Measurements from ENCODE around the gene NPIPA1. TPM values are rescaled to one million over a fixed set of nuclear protein-coding genes. Genes with fewer than 3 reads are reported as not detected.
"Not testable (repeated sequence)": the region's sequence is repeated elsewhere in the genome, so short reads cannot be mapped to it uniquely, and the experiment has no call there.

The NPIPA1 gene
- total RNA-seq, 1 donor from 2014 or later = 75.0 TPM

GRCh38 chr16:14909744-14910143, 27.5 kb upstream of the NPIPA1 start:
- H3K27me3 Mint-ChIP-seq (ENCODE audit: insufficient read depth, low read depth); H3K27ac Mint-ChIP-seq; H3K79me2 ChIP-seq (ENCODE audit: low read depth); H3K36me3 ChIP-seq; H3K27ac ChIP-seq; H3K4me3 Mint-ChIP-seq; H3K4me3 ChIP-seq; H3F3A ChIP-seq (ENCODE audit: low read depth); H3K4me1 ChIP-seq; H3K9me3 ChIP-seq (ENCODE audit: low read depth); H3K27me3 ChIP-seq; H3K36me3 Mint-ChIP-seq; H2AFZ ChIP-seq (replicated peaks); H4K20me1 ChIP-seq (ENCODE audit: low read depth); DNase-seq (ENCODE audit: low spot score); H3K9ac ChIP-seq; H3K4me2 ChIP-seq; H3K4me1 Mint-ChIP-seq; H3K9me3 Mint-ChIP-seq: not testable (repeated sequence)

DNA sequence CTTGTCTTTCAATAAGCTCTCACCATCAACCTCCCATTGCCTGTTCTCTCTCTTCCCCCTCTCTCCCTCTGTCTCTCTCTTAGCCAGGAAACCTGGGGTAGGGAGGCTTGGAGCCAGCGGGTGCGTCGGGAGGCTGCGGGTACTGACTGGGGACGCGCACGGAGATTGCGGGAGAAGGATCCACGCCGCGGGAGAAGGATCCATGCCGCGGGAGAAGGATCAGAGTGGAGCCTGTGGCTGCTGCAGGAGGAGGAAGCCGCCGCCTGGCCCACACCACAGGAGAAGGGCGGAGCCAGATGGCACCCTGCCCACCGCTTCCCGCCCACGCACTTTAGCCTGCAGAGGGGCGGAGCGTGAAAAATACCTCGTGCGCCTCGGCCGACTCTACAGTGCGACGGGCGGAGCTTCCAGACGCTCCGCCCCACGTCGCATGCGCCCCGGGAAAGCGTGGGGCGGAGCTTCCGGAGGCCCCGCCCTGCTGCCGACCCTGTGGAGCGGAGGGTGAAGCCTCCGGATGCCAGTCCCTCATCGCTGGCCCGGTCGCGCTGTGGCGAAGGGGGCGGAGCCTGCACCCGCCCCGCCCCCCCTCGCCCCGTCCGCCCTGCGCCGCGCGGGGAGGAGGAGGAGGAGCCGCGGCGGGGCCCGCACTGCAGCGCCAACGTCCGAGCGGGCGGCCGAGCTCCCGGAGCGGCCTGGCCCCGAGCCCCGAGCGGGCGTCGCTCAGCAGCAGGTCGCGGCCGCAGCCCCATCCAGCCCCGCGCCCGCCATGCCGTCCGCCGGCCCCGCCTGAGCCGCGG, 26.2 kb upstream of the NPIPA1 start:
- not testable (repeated sequence) for H4K20me1 ChIP-seq (ENCODE audit: low read depth); H3K36me3 Mint-ChIP-seq; DNase-seq (ENCODE audit: low spot score); H3K9me3 Mint-ChIP-seq; H3K4me1 ChIP-seq; H3K9me3 ChIP-seq (ENCODE audit: low read depth); H3K9ac ChIP-seq; H3K27ac ChIP-seq; H3K27me3 Mint-ChIP-seq (ENCODE audit: insufficient read depth, low read depth); H2AFZ ChIP-seq (replicated peaks); H3K27ac Mint-ChIP-seq; H3K79me2 ChIP-seq (ENCODE audit: low read depth); H3K4me3 Mint-ChIP-seq; H3K4me3 ChIP-seq; H3K27me3 ChIP-seq; H3K4me1 Mint-ChIP-seq; H3K4me2 ChIP-seq; H3F3A ChIP-seq (ENCODE audit: low read depth); H3K36me3 ChIP-seq

DNA sequence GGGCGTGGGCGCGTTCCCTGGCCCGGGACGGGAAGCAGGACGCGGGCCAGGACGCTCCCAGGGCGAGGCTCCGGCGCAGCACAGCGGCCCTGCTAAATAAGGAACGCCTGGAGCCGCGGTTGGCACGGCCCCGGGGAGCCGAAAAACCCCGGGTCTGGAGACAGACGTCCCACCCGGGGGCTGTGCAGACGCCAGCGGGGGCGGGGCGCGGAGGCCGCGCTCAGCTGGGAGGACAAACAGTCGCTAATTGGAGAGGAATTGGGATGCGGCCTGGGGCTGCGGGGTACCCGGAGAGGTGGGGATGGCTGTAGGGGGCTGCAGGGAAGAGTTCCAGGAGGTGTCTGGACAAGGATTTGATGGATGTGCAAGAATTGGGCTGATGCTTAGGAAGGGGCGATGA, 25.3 kb upstream of the NPIPA1 start:
- not testable (repeated sequence) for H3K9me3 Mint-ChIP-seq, H3K36me3 ChIP-seq

DNA sequence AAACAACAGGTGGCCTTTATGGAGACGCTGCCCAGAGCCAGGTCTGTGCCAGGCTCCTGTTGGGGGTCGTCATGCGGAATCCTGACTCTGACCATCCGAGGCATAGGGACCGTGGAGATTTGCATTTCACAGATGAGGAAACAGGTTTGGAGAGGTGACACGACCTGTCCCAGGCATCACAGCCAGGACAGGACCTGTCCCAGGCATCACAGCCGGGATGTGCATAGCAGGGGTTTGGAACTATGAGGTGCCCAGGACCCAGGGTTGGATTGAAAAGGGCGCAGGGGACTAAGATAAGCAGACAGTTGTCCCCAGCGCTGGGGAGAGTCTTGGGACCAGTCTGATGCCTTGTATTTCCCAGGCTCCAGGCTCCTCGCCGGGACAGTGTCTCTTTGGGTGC, 24.7 kb upstream of the NPIPA1 start:
- H3K27ac Mint-ChIP-seq; H4K20me1 ChIP-seq (ENCODE audit: low read depth); H3K36me3 Mint-ChIP-seq; H3F3A ChIP-seq (ENCODE audit: low read depth); H3K4me1 ChIP-seq; H3K4me2 ChIP-seq; DNase-seq (ENCODE audit: low spot score); H3K27me3 Mint-ChIP-seq (ENCODE audit: insufficient read depth, low read depth); H3K4me1 Mint-ChIP-seq; H3K9me3 ChIP-seq (ENCODE audit: low read depth); H2AFZ ChIP-seq (replicated peaks); H3K27me3 ChIP-seq; H3K36me3 ChIP-seq; H3K4me3 Mint-ChIP-seq; H3K9ac ChIP-seq; H3K9me3 Mint-ChIP-seq; H3K27ac ChIP-seq; H3K4me3 ChIP-seq: not testable (repeated sequence)
- H3K79me2 ChIP-seq (ENCODE audit: low read depth) = peaks cover 10% of the 10 kb centered on the region

More for the DNA sequence above, 25.3 kb upstream of the NPIPA1 start:
- H3F3A ChIP-seq (ENCODE audit: low read depth); H3K27ac ChIP-seq; DNase-seq (ENCODE audit: low spot score); H2AFZ ChIP-seq (replicated peaks); H3K27me3 ChIP-seq; H3K9me3 ChIP-seq (ENCODE audit: low read depth); H3K4me1 ChIP-seq; H3K4me1 Mint-ChIP-seq; H3K27ac Mint-ChIP-seq; H4K20me1 ChIP-seq (ENCODE audit: low read depth); H3K36me3 Mint-ChIP-seq; H3K27me3 Mint-ChIP-seq (ENCODE audit: insufficient read depth, low read depth): not testable (repeated sequence)
- Histone ChIP-seq H3K4me3 (peak overlapping the region; percentile 79), H3K79me2 (ENCODE audit: low read depth) (peaks cover 10% of the 10 kb centered on the region), H3K9ac (peak overlapping the region; percentile 59), H3K4me2 (peak overlapping the region; percentile 83)
- peak overlapping the region; percentile 83 for H3K4me3 Mint-ChIP-seq

DNA sequence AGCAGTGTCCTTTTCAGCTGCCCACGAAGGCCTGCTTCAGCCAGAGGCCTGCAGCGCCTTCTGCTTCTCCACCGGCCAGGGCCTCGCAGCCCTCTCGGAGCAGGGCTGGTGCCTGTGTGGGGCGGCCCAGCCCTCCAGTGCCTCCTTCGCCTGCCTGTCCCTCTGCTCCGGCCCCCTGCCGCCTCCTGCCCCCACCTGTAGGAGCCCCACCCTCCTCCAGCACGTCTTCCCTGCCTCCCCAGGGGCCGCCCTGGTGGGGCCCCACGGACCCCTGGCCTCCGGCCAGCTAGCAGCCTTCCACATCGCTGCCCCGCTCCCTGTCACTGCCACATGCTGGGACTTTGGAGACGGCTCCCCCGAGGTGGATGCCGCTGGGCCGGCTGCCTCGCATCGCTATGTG, 18.7 kb upstream of the NPIPA1 start:
- not testable (repeated sequence) for H3K4me1 Mint-ChIP-seq; H3K27me3 ChIP-seq; H3K9me3 ChIP-seq (ENCODE audit: low read depth); H3F3A ChIP-seq (ENCODE audit: low read depth); H3K27ac Mint-ChIP-seq; H3K4me3 Mint-ChIP-seq; H3K9ac ChIP-seq; H3K4me3 ChIP-seq; H3K4me2 ChIP-seq; H3K36me3 ChIP-seq; H3K79me2 ChIP-seq (ENCODE audit: low read depth); H3K9me3 Mint-ChIP-seq; H3K27ac ChIP-seq; H4K20me1 ChIP-seq (ENCODE audit: low read depth); H3K4me1 ChIP-seq; H3K27me3 Mint-ChIP-seq (ENCODE audit: insufficient read depth, low read depth); H3K36me3 Mint-ChIP-seq; H2AFZ ChIP-seq (replicated peaks)
- DNase-seq (ENCODE audit: low spot score) = peak; percentile 1

GRCh38 chr16:14919837-14920600, 17.2 kb upstream of the NPIPA1 start:
- H3F3A ChIP-seq (ENCODE audit: low read depth); H3K9me3 ChIP-seq (ENCODE audit: low read depth); H3K27ac ChIP-seq; H3K4me2 ChIP-seq; H3K9me3 Mint-ChIP-seq; H3K27ac Mint-ChIP-seq; DNase-seq (ENCODE audit: low spot score); H2AFZ ChIP-seq (replicated peaks); H3K27me3 Mint-ChIP-seq (ENCODE audit: insufficient read depth, low read depth); H3K4me3 ChIP-seq; H3K9ac ChIP-seq; H3K36me3 Mint-ChIP-seq; H4K20me1 ChIP-seq (ENCODE audit: low read depth); H3K4me3 Mint-ChIP-seq; H3K4me1 ChIP-seq; H3K36me3 ChIP-seq; H3K27me3 ChIP-seq; H3K79me2 ChIP-seq (ENCODE audit: low read depth); H3K4me1 Mint-ChIP-seq: not testable (repeated sequence)

DNA sequence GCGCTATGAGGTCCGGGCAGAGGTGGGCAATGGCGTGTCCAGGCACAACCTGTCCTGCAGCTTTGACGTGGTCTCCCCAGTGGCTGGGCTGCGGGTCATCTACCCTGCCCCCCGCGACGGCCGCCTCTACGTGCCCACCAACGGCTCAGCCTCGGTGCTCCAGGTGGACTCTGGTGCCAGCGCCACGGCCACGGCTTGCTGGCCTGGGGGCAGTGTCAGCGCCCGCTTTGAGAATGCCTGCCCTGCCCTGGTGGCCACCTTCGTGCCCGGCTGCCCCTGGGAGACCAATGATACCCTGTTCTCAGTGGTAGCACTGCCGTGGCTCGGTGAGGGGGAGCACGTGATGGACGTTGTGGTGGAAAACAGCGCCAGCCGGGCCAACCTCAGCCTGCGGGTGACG, 15.0 kb upstream of the NPIPA1 start:
- not testable (repeated sequence) for H3K4me1 ChIP-seq; H3K27me3 ChIP-seq; H3K36me3 ChIP-seq; H3K27me3 Mint-ChIP-seq (ENCODE audit: insufficient read depth, low read depth); H3K4me3 Mint-ChIP-seq; DNase-seq (ENCODE audit: low spot score); H4K20me1 ChIP-seq (ENCODE audit: low read depth); H3K79me2 ChIP-seq (ENCODE audit: low read depth); H3K9ac ChIP-seq; H3K4me2 ChIP-seq; H3K27ac ChIP-seq; H3K9me3 Mint-ChIP-seq; H3F3A ChIP-seq (ENCODE audit: low read depth); H3K4me3 ChIP-seq; H3K4me1 Mint-ChIP-seq; H3K9me3 ChIP-seq (ENCODE audit: low read depth); H3K36me3 Mint-ChIP-seq; H3K27ac Mint-ChIP-seq; H2AFZ ChIP-seq (replicated peaks)

- H2AFZ ChIP-seq (replicated peaks); H3K4me1 Mint-ChIP-seq; H3K9me3 ChIP-seq (ENCODE audit: low read depth); H3K27ac ChIP-seq; H3K4me1 ChIP-seq; H3K79me2 ChIP-seq (ENCODE audit: low read depth); H3K36me3 ChIP-seq; H4K20me1 ChIP-seq (ENCODE audit: low read depth); DNase-seq (ENCODE audit: low spot score); H3K27ac Mint-ChIP-seq; H3K9ac ChIP-seq; H3K36me3 Mint-ChIP-seq; H3K9me3 Mint-ChIP-seq; H3K4me2 ChIP-seq; H3K4me3 Mint-ChIP-seq; H3F3A ChIP-seq (ENCODE audit: low read depth); H3K4me3 ChIP-seq; H3K27me3 ChIP-seq; H3K27me3 Mint-ChIP-seq (ENCODE audit: insufficient read depth, low read depth): not testable (repeated sequence)
Measured at GRCh38 chr16:14922968-14923367, 14.3 kb upstream of the NPIPA1 start.
